ENCODE data around the gene MUC12.

The MUC12 gene

GRCh38 chr7:100965723-100966541, 3.4 kb upstream of the MUC12 start:
- H3K4me3 ChIP-seq (ENCODE audit: low read depth, low read length) = no peak overlapping the region
- no peak for DNase-seq (ENCODE audit: low read depth)
- TF ChIP-seq CTCF (IDR thresholded peaks at IDR 0.05; ENCODE audit: low read depth, low read length, missing control alignments) = peak; percentile 88

GRCh38 chr7:100966542-100967291, 2.6 kb upstream of the MUC12 start:
- no peak overlapping the region for H3K4me3 ChIP-seq (ENCODE audit: low read depth, low read length)
- no peak for TF ChIP-seq CTCF (IDR thresholded peaks at IDR 0.05; ENCODE audit: low read depth, low read length, missing control alignments)
- DNase-seq (ENCODE audit: low read depth) = no peak

GRCh38 chr7:100967292-100967863, 2.0 kb upstream of the MUC12 start:
- no peak overlapping the region for H3K4me3 ChIP-seq (ENCODE audit: low read depth, low read length)
- TF ChIP-seq CTCF (IDR thresholded peaks at IDR 0.05; ENCODE audit: low read depth, low read length, missing control alignments) = no peak
- no peak for DNase-seq (ENCODE audit: low read depth)

GRCh38 chr7:100968031-100968430, 1.3 kb upstream of the MUC12 start:
- H3K4me3 ChIP-seq (ENCODE audit: low read depth, low read length) = no peak overlapping the region
- TF ChIP-seq CTCF (IDR thresholded peaks at IDR 0.05; ENCODE audit: low read depth, low read length, missing control alignments) = no peak
- DNase-seq (ENCODE audit: low read depth) = no peak

- H3K4me3 ChIP-seq (ENCODE audit: low read depth, low read length) = no peak overlapping the region
- TF ChIP-seq CTCF (IDR thresholded peaks at IDR 0.05; ENCODE audit: low read depth, low read length, missing control alignments) = no peak
- DNase-seq (ENCODE audit: low read depth) = no peak
Measured at GRCh38 chr7:100968650-100969049, 715 bp upstream of the MUC12 start.

GRCh38 chr7:100971111-100972001, 2.0 kb downstream of the MUC12 start:
- no peak for DNase-seq (ENCODE audit: low read depth)
- no peak for TF ChIP-seq CTCF (IDR thresholded peaks at IDR 0.05; ENCODE audit: low read depth, low read length, missing control alignments)
- no peak overlapping the region for H3K4me3 ChIP-seq (ENCODE audit: low read depth, low read length)

Measured in GM12864 (cell line).